PC-3 (cell line): ENCODE data around the gene CEP76. TPM values are rescaled to one million over a fixed set of nuclear protein-coding genes. Genes with fewer than 3 reads are reported as not detected.

ENCODE experiments used
- ATAC-seq: fragments of 200-7000 bp; cut with Tn5 transposase; 2 replicates; pipeline ENCODE4 v1.9.1; 2020; ENCODE audit warnings: mild to moderate bottlenecking, moderate library complexity
- BruUV-seq: library from RNA; stranded (reverse); fragments of 400-500 nt; replicated peaks from 2 replicates; lab custom pipeline; 2021; lab: Mats Ljungman, UMichigan
- CTCF ChIA-PET: fragments of 300-600 bp; sonication (Branson Sonifier 250); formaldehyde crosslinking; loops from one replicate; lab custom pipeline; 2022; ENCODE audit warnings: antibody characterized with exemption; lab: Charles Lee
- POLR2A ChIA-PET: fragments of 300-600 bp; sonication (Branson Sonifier 250); formaldehyde crosslinking; loops from one replicate; lab custom pipeline; 2022; ENCODE audit warnings: antibody characterized with exemption; ENCODE audit not compliant: unreplicated experiment; lab: Charles Lee
- DNase-seq: peaks from one replicate; pipeline ENCODE4 v3.0.0-alpha.2; 2015
- H2AFZ ChIP-seq: fragments of 300-600 bp; sonication (generic); 2 replicates; pipeline ENCODE4 v1.6.0; 2016; ENCODE audit warnings: antibody characterized with exemption, low read length
- H3F3A ChIP-seq: fragments of 300-600 bp; sonication (generic); one replicate; pipeline ENCODE4 v1.6.0; 2017; ENCODE audit warnings: antibody characterized with exemption, low read length, control low read depth, mild to moderate bottlenecking; ENCODE audit not compliant: unreplicated experiment
- H3K27ac ChIP-seq: fragments of 300-600 bp; sonication (generic); 2 replicates; pipeline ENCODE4 v1.5.1; 2016; ENCODE audit warnings: mild to moderate bottlenecking, low read length
- H3K27me3 ChIP-seq: fragments of 300-600 bp; sonication (generic); 2 replicates; pipeline ENCODE4 v1.6.1; 2016; ENCODE audit warnings: low read length, mixed read lengths
- H3K36me3 ChIP-seq: fragments of 300-600 bp; sonication (generic); 2 replicates; pipeline ENCODE4 v1.6.1; 2016; ENCODE audit warnings: low read depth, mixed run types, low read length, mixed read lengths
- H3K4me1 ChIP-seq: fragments of 300-600 bp; sonication (generic); 2 replicates; pipeline ENCODE4 v1.5.1; 2016; ENCODE audit warnings: low read length; ENCODE audit not compliant: insufficient read depth
- H3K4me2 ChIP-seq: fragments of 300-600 bp; sonication (generic); 2 replicates; pipeline ENCODE4 v1.6.0; 2016; ENCODE audit warnings: low read length
- H3K4me3 ChIP-seq: fragments of 300-600 bp; sonication (generic); 2 replicates; pipeline ENCODE4 v1.5.1; 2016; ENCODE audit warnings: mild to moderate bottlenecking, low read length, mixed read lengths
- H3K79me2 ChIP-seq: fragments of 300-600 bp; sonication (generic); 2 replicates; pipeline ENCODE4 v1.6.1; 2017; ENCODE audit warnings: low read length, mixed read lengths
- H3K9ac ChIP-seq: fragments of 300-600 bp; sonication (generic); 2 replicates; pipeline ENCODE4 v1.6.0; 2016; ENCODE audit warnings: mild to moderate bottlenecking, low read length
- H3K9me2 ChIP-seq: fragments of 300-600 bp; sonication (generic); replicated peaks from 2 replicates; pipeline ENCODE4 v1.6.1; 2016; ENCODE audit warnings: mixed run types, low read length, mixed read lengths
- H3K9me3 ChIP-seq: fragments of 300-600 bp; sonication (generic); 2 replicates; pipeline ENCODE4 v1.6.1; 2016; ENCODE audit warnings: low read length, mixed read lengths
- H4K20me1 ChIP-seq: fragments of 300-600 bp; sonication (generic); 2 replicates; pipeline ENCODE4 v1.6.1; 2016; ENCODE audit warnings: low read length, mixed read lengths
- CTCF ChIP-seq: fragments of 300-600 bp; sonication (generic); conservative IDR thresholded peaks from 2 replicates; pipeline ENCODE4 v1.5.1; 2017; ENCODE audit warnings: antibody characterized with exemption, low read depth, mild to moderate bottlenecking, low read length
- EZH2 ChIP-seq: fragments of 300-600 bp; sonication (generic); IDR thresholded peaks from one replicate; pipeline ENCODE4 v1.6.1; 2017; ENCODE audit warnings: antibody characterized with exemption, mild to moderate bottlenecking, low read length; ENCODE audit not compliant: unreplicated experiment
- EZH2phosphoT487 ChIP-seq: fragments of 300-600 bp; sonication (generic); IDR thresholded peaks from 2 replicates; pipeline ENCODE4 v1.6.1; 2018; ENCODE audit warnings: mild to moderate bottlenecking, antibody characterized with exemption, low read length, borderline replicate concordance
- intact Hi-C: fragments of 100-400 bp; cut with micrococcal nuclease; formaldehyde crosslinking; loops from 2 replicates; pipeline ENCODE4 v1.9.0; 2023
- total RNA-seq: library from RNA; depleted of rRNA; stranded (reverse); fragments of >200 nt; gene quantifications from 2 replicates; pipeline ENCODE4 v1.2.3, GENCODE V29; 2014

CEP76 gene
- total RNA-seq, 1 experiment from 2014 or later = 25.1 TPM

DNA sequence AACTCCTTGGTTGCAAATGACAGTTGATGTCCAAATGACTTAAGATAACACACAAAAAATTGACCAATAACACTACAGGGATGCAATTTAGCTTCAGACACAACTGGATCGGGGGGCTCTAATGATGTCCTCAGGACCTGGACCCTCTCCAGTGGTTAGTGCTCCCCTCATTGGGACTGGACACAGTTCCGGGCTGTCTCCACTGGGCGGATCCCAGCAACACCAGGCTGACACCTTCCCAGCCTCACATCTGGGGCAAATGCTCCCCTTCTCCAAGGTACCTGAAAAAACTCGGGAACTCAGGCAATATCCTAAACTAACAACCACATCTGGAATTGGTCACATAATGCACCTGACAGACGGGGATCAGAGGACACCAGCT, 49.0 kb upstream of the CEP76 start:
- Histone ChIP-seq H3K4me1 (no peaks in the 10 kb centered on the region), H4K20me1 (no peaks in the 10 kb centered on the region), H3K27ac (no peak overlapping the region), H3K9ac (no peak overlapping the region), H3K9me2 (no peaks in the 10 kb centered on the region), H3K36me3 (no peaks in the 10 kb centered on the region), H3K27me3 (no peaks in the 10 kb centered on the region), H3K4me2 (no peak overlapping the region), H3F3A (no peaks in the 10 kb centered on the region), H3K9me3 (no peaks in the 10 kb centered on the region), H2AFZ (no peak overlapping the region), H3K4me3 (no peak overlapping the region), H3K79me2 (no peaks in the 10 kb centered on the region)
- ATAC-seq (no peak), DNase-seq (no peak)
- TF ChIP-seq CTCF = no peak
- TF ChIP-seq EZH2 = no peak
- TF ChIP-seq EZH2phosphoT487 = no peak
- BruUV-seq = no TSS peak
- ChIA-PET CTCF (no interaction called here), POLR2A (no interaction called here)
- intact Hi-C loops = no loop called here

DNA sequence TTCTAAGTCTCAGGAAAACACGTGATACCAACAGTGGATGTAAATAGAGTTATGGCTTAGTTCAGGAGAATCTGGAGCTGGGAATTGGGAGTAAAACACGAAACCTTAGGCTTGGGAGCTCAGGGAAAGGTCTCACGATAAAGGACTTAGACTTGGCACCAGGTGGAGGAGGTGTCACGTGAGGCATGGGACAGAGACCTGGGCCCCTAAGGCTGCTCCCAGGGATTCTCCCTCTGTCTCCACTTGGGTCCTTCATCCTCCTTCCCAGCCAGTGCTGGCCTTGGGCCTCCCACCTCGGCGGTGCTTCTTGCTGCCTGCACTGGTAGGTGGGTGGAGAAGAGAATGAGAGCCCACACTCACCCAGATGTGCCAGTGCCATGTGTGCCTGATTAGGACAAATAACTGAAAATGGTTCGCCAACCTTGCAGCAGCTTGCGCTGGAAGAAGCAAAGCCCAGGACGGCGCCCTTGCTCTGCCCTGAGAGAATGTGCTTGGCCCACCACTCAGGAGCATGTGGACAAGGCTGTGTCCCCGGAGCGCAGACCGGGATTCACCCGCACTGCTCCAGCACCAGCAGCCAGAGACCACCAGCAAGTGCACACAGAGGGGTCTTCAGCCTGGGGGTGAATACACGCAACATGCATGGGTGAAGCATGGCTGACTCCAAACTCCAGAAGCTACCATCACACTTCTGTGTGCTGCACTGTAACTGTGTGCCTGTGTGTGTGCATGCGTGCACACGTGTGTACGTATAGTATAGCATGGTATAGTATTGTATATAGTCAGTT, 48.4 kb upstream of the CEP76 start:
- no peaks in the 10 kb centered on the region for H3K36me3 ChIP-seq
- H3K9me2 ChIP-seq = no peaks in the 10 kb centered on the region
- H3K27ac ChIP-seq = no peak overlapping the region
- H3K27me3 ChIP-seq = no peaks in the 10 kb centered on the region
- no TSS peak for BruUV-seq
- no peak for ATAC-seq
- ChIA-PET POLR2A (interaction anchor here (0.6 kb wide), 1 partner anchor 133 kb away, joined by 6 read pairs; no protein-coding TSS in a partner anchor), CTCF (no interaction called here)
- no peak overlapping the region for H2AFZ ChIP-seq
- no peak overlapping the region for H3K9ac ChIP-seq
- H3K4me2 ChIP-seq = no peak overlapping the region
- no peaks in the 10 kb centered on the region for H3K79me2 ChIP-seq
- intact Hi-C loops = no loop called here
- H3K4me3 ChIP-seq = no peak overlapping the region
- H4K20me1 ChIP-seq = no peaks in the 10 kb centered on the region
- DNase-seq = no peak
- no peak for TF ChIP-seq CTCF
- TF ChIP-seq EZH2 = no peak
- no peak for TF ChIP-seq EZH2phosphoT487
- H3K9me3 ChIP-seq = no peaks in the 10 kb centered on the region
- no peaks in the 10 kb centered on the region for H3K4me1 ChIP-seq
- H3F3A ChIP-seq = no peaks in the 10 kb centered on the region

DNA sequence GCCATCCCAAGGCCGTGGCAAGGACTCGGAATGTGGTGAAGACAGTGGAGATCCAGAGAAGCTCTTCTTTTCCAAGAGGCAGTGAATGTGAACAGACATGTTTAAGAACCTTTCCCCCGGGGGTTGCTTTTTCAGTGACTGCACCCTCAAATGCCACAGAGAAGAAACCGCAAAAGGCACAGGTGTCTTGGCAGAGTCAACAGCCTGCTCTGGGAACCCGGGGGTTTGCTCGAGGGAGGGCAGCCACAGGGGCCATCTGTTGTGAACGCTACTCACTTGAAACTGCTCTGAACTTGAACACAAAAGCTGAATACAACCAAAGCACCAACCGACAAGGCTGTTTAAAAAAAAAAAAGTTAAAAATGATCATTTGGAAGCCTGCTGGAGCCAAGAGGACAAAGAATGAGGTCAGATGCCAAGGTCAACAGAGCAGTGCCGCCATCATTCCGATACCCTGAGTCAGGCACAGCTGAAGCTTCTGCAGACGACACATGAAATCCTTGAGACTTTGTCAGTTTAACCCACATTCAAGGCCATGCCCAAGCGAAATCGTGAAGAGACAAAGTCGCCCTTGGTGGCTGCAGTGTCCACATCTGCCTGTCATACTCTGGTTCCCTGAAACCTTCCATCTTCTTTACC, 47.7 kb upstream of the CEP76 start:
- no TSS peak for BruUV-seq

More for the DNA sequence above, 47.7 kb upstream of the CEP76 start:
- no peak for ATAC-seq
- Histone ChIP-seq H3K27me3 (no peaks in the 10 kb centered on the region), H3K4me3 (no peak overlapping the region), H3K79me2 (no peaks in the 10 kb centered on the region), H3K4me1 (no peaks in the 10 kb centered on the region), H4K20me1 (no peaks in the 10 kb centered on the region), H3K9me3 (no peaks in the 10 kb centered on the region), H3K36me3 (no peaks in the 10 kb centered on the region), H3K9me2 (no peaks in the 10 kb centered on the region), H3F3A (no peaks in the 10 kb centered on the region), H2AFZ (no peak overlapping the region), H3K4me2 (no peak overlapping the region), H3K9ac (no peak overlapping the region), H3K27ac (no peak overlapping the region)
- intact Hi-C loops = no loop called here
- no peak for DNase-seq
- ChIA-PET POLR2A (interaction anchor here (0.6 kb wide), 1 partner anchor 133 kb away, joined by 6 read pairs; no protein-coding TSS in a partner anchor), CTCF (no interaction called here)
- TF ChIP-seq EZH2phosphoT487 (no peak), CTCF (no peak), EZH2 (no peak)
